Measurements from ENCODE around the gene AXIN1.

DNA sequence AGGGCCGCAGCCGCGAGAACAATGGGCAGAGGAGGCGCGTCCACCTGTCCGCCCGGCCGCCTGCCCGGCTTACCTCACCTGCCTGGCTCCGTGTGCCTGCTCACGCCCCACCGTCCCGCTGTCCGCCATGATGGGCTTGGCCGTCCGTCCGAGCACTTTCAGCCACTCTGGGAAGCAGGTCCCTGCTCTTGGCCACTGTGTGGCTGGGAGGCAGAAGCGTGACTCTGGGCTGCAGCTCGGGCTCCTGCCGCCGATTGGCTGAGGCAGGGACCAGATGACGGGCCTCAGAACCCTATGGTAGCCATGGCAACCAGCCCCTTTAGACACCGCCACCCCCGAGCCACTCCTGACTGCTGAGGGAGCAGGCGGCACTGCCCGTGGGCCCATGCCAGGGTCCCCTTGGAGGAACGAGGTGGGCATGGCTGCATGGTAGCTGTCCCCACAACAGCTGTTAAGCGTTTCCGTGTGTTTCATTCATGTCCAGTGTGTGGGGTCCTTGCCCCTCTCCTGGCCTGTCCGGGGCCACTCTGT, 8.9 kb upstream of the AXIN1 start:
- TF ChIP-seq TAF1 (IDR thresholded peaks at IDR 0.05; ENCODE audit: borderline replicate concordance, low read depth, low read length) (no peak), POLR2A (IDR thresholded peaks at IDR 0.05; ENCODE audit: low read depth, low read length) (no peak), POLR2AphosphoS5 (IDR thresholded peaks at IDR 0.05; ENCODE audit: low read depth, low read length) (no peak)

Data from GM12892 (cell line).